AG04450 (cell line): ENCODE results near the gene TNNC1. TPM values are rescaled to one million over a fixed set of nuclear protein-coding genes. Genes with fewer than 3 reads are reported as not detected.

Experiments used
- CTCF ChIA-PET: fragments of 300-600, 350-600 bp; formaldehyde crosslinking; extraction: SDS; loops from one replicate; lab custom pipeline; 2022; ENCODE audit warnings: antibody characterized with exemption, inconsistent platforms; lab: Charles Lee
- POLR2A ChIA-PET: fragments of 350-600 bp; formaldehyde crosslinking; extraction: SDS; loops from one replicate; lab custom pipeline; 2021; ENCODE audit warnings: antibody characterized with exemption, inconsistent platforms; lab: Yijun Ruan, JAX
- DNase-seq: peaks from one replicate; pipeline ENCODE4 v3.0.0-alpha.2; 2011; ENCODE audit warnings: low read depth, low spot score
- H3K27ac ChIP-seq: one replicate; pipeline ENCODE4 v1.5.1; 2012; ENCODE audit warnings: low read depth, low read length, control low read depth
- H3K27me3 ChIP-seq: one replicate; pipeline ENCODE4 v1.6.0; 2012; ENCODE audit warnings: low read length; ENCODE audit not compliant: control insufficient read depth, insufficient read depth
- H3K4me3 ChIP-seq: 2 replicates; pipeline ENCODE4 v1.5.1; 2011; ENCODE audit warnings: mild to moderate bottlenecking, low read depth, low read length, control low read depth
- H3K9me3 ChIP-seq: 2 replicates; pipeline ENCODE4 v1.5.1; 2012; ENCODE audit warnings: low read length; ENCODE audit not compliant: control insufficient read depth, insufficient read depth
- polyA plus RNA-seq: library from polyadenylated mRNA; depleted of rRNA; stranded (reverse); fragments of >200 nt; gene quantifications from 2 replicates; pipeline ENCODE4 v1.2.3, GENCODE V29; 2011
- TF ChIP-seq, protein P1 (sequence below): IDR thresholded peaks from 2 replicates; pipeline ENCODE4 v1.5.1; 2011; ENCODE audit warnings: low read depth, low read length, control low read depth, inconsistent platforms

Gene TNNC1
- polyA plus RNA-seq, 1 experiment: 1.7 TPM

DNA sequence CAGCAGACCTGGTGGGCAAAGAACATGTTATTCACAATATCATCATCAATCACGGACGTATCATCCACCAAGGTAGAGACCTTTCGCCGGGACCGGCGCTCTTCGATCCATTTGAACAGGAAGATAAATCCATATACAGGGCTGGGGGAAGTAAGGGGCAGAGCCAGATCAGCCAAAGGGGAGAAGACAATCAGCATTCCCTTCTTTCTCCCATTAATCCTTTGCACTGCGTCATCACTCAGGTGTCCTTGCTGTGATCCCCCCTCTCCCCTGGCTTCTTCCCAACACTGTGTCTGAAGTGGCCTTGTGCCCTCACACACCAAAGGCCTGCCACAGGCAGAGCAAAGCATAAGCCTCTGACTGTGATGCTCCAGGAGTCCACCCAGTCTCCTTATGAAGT, 45.4 kb downstream of the TNNC1 start:
- POLR2A ChIA-PET: no interaction called here
- Histone ChIP-seq H3K27me3 (no peaks in the 10 kb centered on the region), H3K27ac (no peak overlapping the region), H3K4me3 (peak overlapping the region; percentile 97; the same call in 1 of the 2 replicates), H3K9me3 (no peaks in the 10 kb centered on the region)
- CTCF ChIA-PET: no interaction called here
- no peak for DNase-seq
- TF ChIP-seq, protein P1, sequence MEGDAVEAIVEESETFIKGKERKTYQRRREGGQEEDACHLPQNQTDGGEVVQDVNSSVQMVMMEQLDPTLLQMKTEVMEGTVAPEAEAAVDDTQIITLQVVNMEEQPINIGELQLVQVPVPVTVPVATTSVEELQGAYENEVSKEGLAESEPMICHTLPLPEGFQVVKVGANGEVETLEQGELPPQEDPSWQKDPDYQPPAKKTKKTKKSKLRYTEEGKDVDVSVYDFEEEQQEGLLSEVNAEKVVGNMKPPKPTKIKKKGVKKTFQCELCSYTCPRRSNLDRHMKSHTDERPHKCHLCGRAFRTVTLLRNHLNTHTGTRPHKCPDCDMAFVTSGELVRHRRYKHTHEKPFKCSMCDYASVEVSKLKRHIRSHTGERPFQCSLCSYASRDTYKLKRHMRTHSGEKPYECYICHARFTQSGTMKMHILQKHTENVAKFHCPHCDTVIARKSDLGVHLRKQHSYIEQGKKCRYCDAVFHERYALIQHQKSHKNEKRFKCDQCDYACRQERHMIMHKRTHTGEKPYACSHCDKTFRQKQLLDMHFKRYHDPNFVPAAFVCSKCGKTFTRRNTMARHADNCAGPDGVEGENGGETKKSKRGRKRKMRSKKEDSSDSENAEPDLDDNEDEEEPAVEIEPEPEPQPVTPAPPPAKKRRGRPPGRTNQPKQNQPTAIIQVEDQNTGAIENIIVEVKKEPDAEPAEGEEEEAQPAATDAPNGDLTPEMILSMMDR: no peak

DNA sequence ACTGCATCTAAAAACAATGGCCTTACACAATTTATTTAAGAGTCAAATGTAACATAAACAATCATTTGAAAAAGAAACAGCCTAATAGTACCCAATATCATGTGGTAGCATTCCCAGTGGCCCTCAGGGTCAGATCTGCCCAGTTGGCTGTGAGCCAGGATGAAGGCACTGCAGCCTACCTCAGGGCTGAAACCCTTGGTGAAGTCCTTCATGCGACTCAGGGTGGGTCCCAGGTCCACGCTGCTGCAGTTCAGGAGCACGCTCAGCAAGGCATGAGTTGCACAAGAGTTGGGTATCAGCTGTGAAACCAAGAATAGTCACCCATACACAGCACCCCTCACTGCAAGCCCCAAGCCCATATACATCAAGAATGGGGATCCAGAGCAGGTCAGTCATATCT, 46.1 kb downstream of the TNNC1 start:
- TF ChIP-seq, protein P1: no peak
- ChIA-PET CTCF (no interaction called here), POLR2A (no interaction called here)

DNA sequence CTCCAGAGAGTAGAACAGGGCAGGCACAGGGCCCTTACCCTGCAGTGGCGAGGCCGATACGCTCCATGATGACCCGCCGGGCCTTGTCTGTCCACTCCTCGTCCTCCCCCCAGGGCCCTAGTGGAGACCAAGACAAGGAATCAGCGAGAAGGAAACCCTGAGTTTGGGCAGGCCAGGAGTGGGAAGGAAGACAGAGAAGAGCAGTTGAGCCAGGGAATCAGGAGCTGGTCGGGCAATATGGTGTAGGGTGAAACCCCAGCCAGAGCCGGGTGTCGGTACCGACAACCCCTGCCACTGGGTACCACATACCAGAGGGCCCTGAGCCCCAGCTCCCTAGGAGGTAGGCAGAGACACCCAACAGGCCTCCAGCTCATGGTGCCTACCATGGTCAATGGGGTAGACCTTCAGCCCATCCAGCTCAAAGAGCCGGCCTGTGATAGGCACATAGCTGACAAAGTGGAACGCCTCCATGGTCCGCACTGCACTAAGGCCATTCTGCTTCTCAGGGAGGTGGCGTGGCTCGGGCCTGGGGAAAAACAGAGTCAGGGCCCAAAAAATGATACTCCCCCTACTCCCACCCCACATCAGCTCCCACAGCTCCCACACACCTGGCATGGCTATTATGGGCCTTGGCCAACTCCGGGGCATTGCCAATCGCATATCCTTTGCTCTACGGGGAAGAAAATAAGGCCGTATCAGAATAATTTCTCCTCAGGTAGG, 46.9 kb downstream of the TNNC1 start:
- DNase-seq: no peak
- TF ChIP-seq, protein P1: no peak
- H3K4me3 ChIP-seq: no peak overlapping the region
- CTCF ChIA-PET: no interaction called here
- POLR2A ChIA-PET: no interaction called here
- H3K9me3 ChIP-seq: no peaks in the 10 kb centered on the region
- no peak overlapping the region for H3K27ac ChIP-seq
- H3K27me3 ChIP-seq: no peaks in the 10 kb centered on the region

More for the DNA sequence above, 46.1 kb downstream of the TNNC1 start:
- DNase-seq: no peak
- no peak overlapping the region for H3K27ac ChIP-seq
- no peaks in the 10 kb centered on the region for H3K9me3 ChIP-seq
- H3K27me3 ChIP-seq: no peaks in the 10 kb centered on the region
- no peak overlapping the region for H3K4me3 ChIP-seq

DNA sequence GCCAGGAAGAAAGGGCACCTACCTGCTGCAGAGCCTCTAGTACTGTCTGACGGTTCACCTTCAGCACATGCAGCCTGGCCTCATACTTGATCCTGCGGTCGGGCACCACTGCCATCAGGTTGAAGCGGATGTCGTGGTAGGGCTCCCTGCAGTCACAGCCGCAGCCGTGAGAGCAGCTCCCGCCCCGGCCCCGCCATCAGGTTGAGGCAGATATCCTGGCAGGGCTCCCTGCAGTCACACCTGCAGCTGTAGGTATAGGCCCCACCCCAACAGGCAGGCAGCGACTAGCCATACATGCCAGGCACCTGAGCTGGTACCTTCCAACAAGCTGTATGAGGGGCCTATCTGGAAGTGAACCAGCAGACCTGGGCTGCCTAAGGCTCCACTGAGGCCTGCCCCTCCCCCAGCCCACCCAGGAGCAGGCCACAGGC, 47.6 kb downstream of the TNNC1 start:
- POLR2A ChIA-PET: no interaction called here
- CTCF ChIA-PET: no interaction called here

DNA sequence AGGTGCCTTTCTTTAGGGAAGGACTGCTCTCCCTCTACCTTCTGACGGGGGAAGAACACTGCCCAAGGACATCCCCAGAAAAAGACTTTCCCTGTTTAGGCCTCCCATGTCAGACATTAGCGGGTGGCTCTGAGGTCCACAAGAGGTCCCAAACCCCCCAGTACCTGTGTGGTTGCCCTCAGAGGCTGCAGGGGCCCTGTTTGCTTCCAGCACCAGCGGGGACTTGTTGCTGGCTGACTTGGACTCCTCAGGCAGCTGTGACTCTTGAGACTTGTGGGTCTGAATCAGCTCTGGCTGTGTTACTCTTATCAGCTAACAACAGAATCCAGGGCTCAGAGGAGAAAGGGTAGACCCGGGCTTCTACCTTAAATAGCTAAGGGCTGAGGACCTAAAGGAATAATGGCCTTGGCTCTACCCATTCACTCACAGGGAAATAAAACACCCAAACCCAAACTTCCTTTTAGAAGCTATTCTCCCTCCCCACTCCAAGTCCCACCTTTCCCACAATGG, 48.2 kb downstream of the TNNC1 start:
- CTCF ChIA-PET: no interaction called here
- POLR2A ChIA-PET: no interaction called here
- no peaks in the 10 kb centered on the region for H3K9me3 ChIP-seq
- no peak overlapping the region for H3K27ac ChIP-seq
- H3K4me3 ChIP-seq: no peak overlapping the region
- TF ChIP-seq, protein P1: no peak
- H3K27me3 ChIP-seq: no peaks in the 10 kb centered on the region
- no peak for DNase-seq

More for the DNA sequence above, 47.6 kb downstream of the TNNC1 start:
- Histone ChIP-seq H3K4me3 (no peak overlapping the region), H3K27ac (no peak overlapping the region), H3K9me3 (no peaks in the 10 kb centered on the region), H3K27me3 (no peaks in the 10 kb centered on the region)
- DNase-seq: no peak
- TF ChIP-seq, protein P1: no peak
